NCI-H524 treated with DMSO at 0.1 percent for 48 hours (cell line): ENCODE data around the gene ASIC2.

ENCODE experiments used
- DNase-seq: peaks from one replicate; lab custom pipeline; 2025; lab: John Stamatoyannopoulos, UW

The ASIC2 gene

GRCh38 chr17:33287096-33287725, 5.9 kb downstream of the ASIC2 start:
- no peak for DNase-seq

- DNase-seq = no peak
Measured at GRCh38 chr17:33285413-33285812, 7.7 kb downstream of the ASIC2 start.

- no peak for DNase-seq
Measured at GRCh38 chr17:33284022-33284421, 9.1 kb downstream of the ASIC2 start.

- no peak for DNase-seq
Measured at GRCh38 chr17:33280162-33280943, 12.7 kb downstream of the ASIC2 start.

GRCh38 chr17:33277436-33278100, 15.5 kb downstream of the ASIC2 start:
- DNase-seq = no peak

- DNase-seq = no peak
Measured at GRCh38 chr17:33273743-33274410, 19.2 kb downstream of the ASIC2 start.

GRCh38 chr17:33273271-33273670, 19.8 kb downstream of the ASIC2 start:
- DNase-seq = no peak

- DNase-seq = no peak
Measured at GRCh38 chr17:33272438-33272837, 20.7 kb downstream of the ASIC2 start.

GRCh38 chr17:33269337-33270060, 23.6 kb downstream of the ASIC2 start:
- no peak for DNase-seq

GRCh38 chr17:33267851-33268548, 25.1 kb downstream of the ASIC2 start:
- DNase-seq = no peak

GRCh38 chr17:33267271-33267790, 25.8 kb downstream of the ASIC2 start:
- no peak for DNase-seq

- DNase-seq = no peak
Measured at GRCh38 chr17:33266611-33267010, 26.5 kb downstream of the ASIC2 start.

- no peak for DNase-seq
Measured at GRCh38 chr17:33266116-33266515, 27.0 kb downstream of the ASIC2 start.

- DNase-seq = no peak
Measured at GRCh38 chr17:33263396-33263795, 29.7 kb downstream of the ASIC2 start.

- DNase-seq = no peak
Measured at GRCh38 chr17:33262266-33263123, 30.6 kb downstream of the ASIC2 start.

- no peak for DNase-seq
Measured at GRCh38 chr17:33261820-33262219, 31.3 kb downstream of the ASIC2 start.

GRCh38 chr17:33260638-33261037, 32.5 kb downstream of the ASIC2 start:
- DNase-seq = no peak

GRCh38 chr17:33258296-33258695, 34.8 kb downstream of the ASIC2 start:
- no peak for DNase-seq

GRCh38 chr17:33245183-33245582, 47.9 kb downstream of the ASIC2 start:
- DNase-seq = no peak

GRCh38 chr17:33243732-33244131, 49.4 kb downstream of the ASIC2 start:
- no peak for DNase-seq
